Panc1 (cell line): Measurements from ENCODE around the gene TAB2. TPM values are rescaled to one million over a fixed set of nuclear protein-coding genes. Genes with fewer than 3 reads are reported as not detected.

Source experiments
- ATAC-seq: fragments of 200-7000 bp; cut with Tn5 transposase; 2 replicates; pipeline ENCODE4 v1.9.1; 2020; ENCODE audit warnings: mild to moderate bottlenecking, moderate library complexity
- BruUV-seq: library from RNA; stranded (reverse); fragments of 400-500 nt; replicated peaks from 2 replicates; lab custom pipeline; 2021; lab: Mats Ljungman, UMichigan
- CTCF ChIA-PET: fragments of 300-600 bp; sonication (Branson Sonifier 250); formaldehyde crosslinking; loops from one replicate; lab custom pipeline; 2022; ENCODE audit warnings: antibody characterized with exemption; lab: Charles Lee
- POLR2A ChIA-PET: fragments of 300-600 bp; sonication (Branson Sonifier 250); formaldehyde crosslinking; loops from one replicate; lab custom pipeline; 2022; ENCODE audit warnings: antibody characterized with exemption; lab: Charles Lee
- DNase-seq: peaks from one replicate; pipeline ENCODE4 v3.0.0-alpha.2; 2010; ENCODE audit warnings: low read depth, low spot score
- H3K27ac ChIP-seq: 2 replicates; pipeline ENCODE4 v1.5.1; 2011; ENCODE audit warnings: mild to moderate bottlenecking, low read length, inconsistent platforms
- H3K27me3 ChIP-seq: fragments of 200-500 bp; sonication (Bioruptor generic); 2 replicates; pipeline ENCODE4 v1.6.0; 2014; ENCODE audit warnings: low read length, inconsistent platforms; ENCODE audit not compliant: control insufficient read depth, insufficient read depth
- H3K36me3 ChIP-seq: fragments of 200-500 bp; sonication (Bioruptor generic); 2 replicates; pipeline ENCODE4 v1.5.1; 2014; ENCODE audit warnings: inconsistent platforms, mild to moderate bottlenecking, low read length, moderate library complexity; ENCODE audit not compliant: control insufficient read depth, insufficient read depth
- H3K4me1 ChIP-seq: 2 replicates; pipeline ENCODE4 v1.5.1; 2011; ENCODE audit warnings: inconsistent platforms, mild to moderate bottlenecking, low read length, moderate library complexity; ENCODE audit not compliant: control insufficient read depth, insufficient read depth
- H3K4me3 ChIP-seq, 2 experiments: 2 replicates each; pipeline ENCODE4 v1.5.1; 2011 to 2012; ENCODE audit warnings: low read depth in 2 of 2, low read length in 2 of 2, mild to moderate bottlenecking in 2 of 2, inconsistent platforms in 1 of 2, moderate library complexity in 1 of 2
- H3K9me3 ChIP-seq: fragments of 200-500 bp; sonication (Bioruptor generic); 2 replicates; pipeline ENCODE4 v1.5.1; 2014; ENCODE audit warnings: low read depth, mild to moderate bottlenecking, inconsistent platforms, low read length, moderate library complexity; ENCODE audit not compliant: control insufficient read depth, insufficient read depth
- POLR2AphosphoS5 ChIP-seq: IDR thresholded peaks from 2 replicates; pipeline ENCODE4 v1.6.1; 2012; ENCODE audit warnings: mild to moderate bottlenecking, low read depth, low read length, moderate library complexity
- SIN3A ChIP-seq: IDR thresholded peaks from 2 replicates; pipeline ENCODE4 v1.6.1; 2012; ENCODE audit warnings: low read depth, mild to moderate bottlenecking, low read length, moderate library complexity, borderline replicate concordance; ENCODE audit not compliant: insufficient read depth
- TCF7L2 ChIP-seq: IDR thresholded peaks from 2 replicates; pipeline ENCODE4 v1.6.1; 2011; ENCODE audit warnings: mild to moderate bottlenecking, low read depth, low read length, inconsistent platforms
- in situ Hi-C: cut with HindIII; loops from 2 replicates; pipeline ENCODE4 v1.10.0; 2016; ENCODE audit warnings: low sequenced_read_pairs, low pct_unique_long_range_greater_than_20kb
- intact Hi-C: fragments of 100-400 bp; cut with micrococcal nuclease; formaldehyde crosslinking; loops from one replicate; pipeline ENCODE4 v1.10.0; 2022; ENCODE audit not compliant: unreplicated experiment
- total RNA-seq: library from RNA; stranded (reverse); gene quantifications from one replicate; pipeline ENCODE4 v1.2.1, GENCODE V29; 2021; ENCODE audit not compliant: unreplicated experiment
- TF ChIP-seq, protein P1 (sequence below), 2 experiments: IDR thresholded peaks; 2 replicates each; pipeline ENCODE4 v1.6.1; 2011 to 2012; ENCODE audit warnings: low read depth in 2 of 2, control low read depth in 1 of 2, low read length in 1 of 2, mild to moderate bottlenecking in 1 of 2, moderate library complexity in 1 of 2; ENCODE audit not compliant: insufficient read depth in 1 of 2
- TF ChIP-seq, protein P2 (sequence below): fragments of 450-650 bp; IDR thresholded peaks from 2 replicates; pipeline ENCODE4 v1.5.1; 2017; ENCODE audit warnings: mild to moderate bottlenecking

TAB2 gene
- total RNA-seq, 1 experiment from 2014 or later, result 47.2 TPM

DNA sequence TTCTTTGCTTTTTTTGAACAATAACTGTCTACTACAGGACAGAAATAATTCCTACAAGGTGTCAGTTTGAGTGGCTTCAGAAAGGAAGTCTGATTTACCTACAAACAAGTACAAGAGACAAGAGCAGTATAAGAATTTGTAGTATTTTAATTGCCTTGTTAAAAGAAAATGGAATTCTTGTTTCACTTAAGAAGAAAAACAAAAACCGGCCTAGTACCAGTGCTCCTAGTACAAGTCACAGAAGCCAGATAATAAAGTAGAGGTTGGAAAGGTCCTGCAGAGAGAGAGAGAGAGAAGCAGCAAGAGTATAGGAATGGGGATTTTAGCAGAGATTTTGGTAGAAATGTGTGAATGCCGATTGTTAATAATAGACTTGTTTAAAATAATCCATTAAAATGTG lies 6.4 kb downstream of the TAB2 start:
- POLR2A ChIA-PET, result no interaction called here
- H3K4me1 ChIP-seq, result peaks cover 41% of the 10 kb centered on the region

DNA sequence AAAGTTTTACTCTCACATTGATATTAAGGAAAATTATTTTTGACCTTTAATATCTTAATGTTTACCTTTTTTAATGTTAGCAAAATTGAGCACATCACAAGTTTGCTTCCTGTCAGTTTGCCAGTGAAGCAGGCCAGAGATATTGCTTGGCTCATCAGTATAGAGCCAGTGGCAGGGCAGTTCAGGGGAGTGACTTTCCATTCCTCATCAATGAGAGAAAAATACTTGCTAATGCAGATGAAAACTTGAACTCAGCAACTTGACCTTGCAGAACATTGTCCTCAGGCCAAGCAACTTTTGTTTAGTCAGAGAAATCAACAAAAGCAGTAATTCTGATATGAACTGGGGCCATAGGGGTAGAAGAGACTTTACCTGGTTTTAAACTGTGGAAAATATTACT lies 6.9 kb downstream of the TAB2 start:
- Histone ChIP-seq H3K27ac (no peak overlapping the region), H3K4me1 (peaks cover 39% of the 10 kb centered on the region), H3K4me3 (no peak overlapping the region), H3K9me3 (no peaks in the 10 kb centered on the region), H3K27me3 (no peaks in the 10 kb centered on the region), H3K36me3 (no peaks in the 10 kb centered on the region)
- intact Hi-C loops, result no loop called here
- no peak for TF ChIP-seq TCF7L2
- TF ChIP-seq SIN3A, result no peak
- TF ChIP-seq POLR2AphosphoS5, result no peak
- TF ChIP-seq, protein P1, sequence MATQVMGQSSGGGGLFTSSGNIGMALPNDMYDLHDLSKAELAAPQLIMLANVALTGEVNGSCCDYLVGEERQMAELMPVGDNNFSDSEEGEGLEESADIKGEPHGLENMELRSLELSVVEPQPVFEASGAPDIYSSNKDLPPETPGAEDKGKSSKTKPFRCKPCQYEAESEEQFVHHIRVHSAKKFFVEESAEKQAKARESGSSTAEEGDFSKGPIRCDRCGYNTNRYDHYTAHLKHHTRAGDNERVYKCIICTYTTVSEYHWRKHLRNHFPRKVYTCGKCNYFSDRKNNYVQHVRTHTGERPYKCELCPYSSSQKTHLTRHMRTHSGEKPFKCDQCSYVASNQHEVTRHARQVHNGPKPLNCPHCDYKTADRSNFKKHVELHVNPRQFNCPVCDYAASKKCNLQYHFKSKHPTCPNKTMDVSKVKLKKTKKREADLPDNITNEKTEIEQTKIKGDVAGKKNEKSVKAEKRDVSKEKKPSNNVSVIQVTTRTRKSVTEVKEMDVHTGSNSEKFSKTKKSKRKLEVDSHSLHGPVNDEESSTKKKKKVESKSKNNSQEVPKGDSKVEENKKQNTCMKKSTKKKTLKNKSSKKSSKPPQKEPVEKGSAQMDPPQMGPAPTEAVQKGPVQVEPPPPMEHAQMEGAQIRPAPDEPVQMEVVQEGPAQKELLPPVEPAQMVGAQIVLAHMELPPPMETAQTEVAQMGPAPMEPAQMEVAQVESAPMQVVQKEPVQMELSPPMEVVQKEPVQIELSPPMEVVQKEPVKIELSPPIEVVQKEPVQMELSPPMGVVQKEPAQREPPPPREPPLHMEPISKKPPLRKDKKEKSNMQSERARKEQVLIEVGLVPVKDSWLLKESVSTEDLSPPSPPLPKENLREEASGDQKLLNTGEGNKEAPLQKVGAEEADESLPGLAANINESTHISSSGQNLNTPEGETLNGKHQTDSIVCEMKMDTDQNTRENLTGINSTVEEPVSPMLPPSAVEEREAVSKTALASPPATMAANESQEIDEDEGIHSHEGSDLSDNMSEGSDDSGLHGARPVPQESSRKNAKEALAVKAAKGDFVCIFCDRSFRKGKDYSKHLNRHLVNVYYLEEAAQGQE (IDR thresholded peaks at IDR 0.05; ENCODE audit: insufficient read depth in 1 of 2, low read depth in 2 of 2, low read length in 1 of 2), result no peak
- TF ChIP-seq, protein P2, sequence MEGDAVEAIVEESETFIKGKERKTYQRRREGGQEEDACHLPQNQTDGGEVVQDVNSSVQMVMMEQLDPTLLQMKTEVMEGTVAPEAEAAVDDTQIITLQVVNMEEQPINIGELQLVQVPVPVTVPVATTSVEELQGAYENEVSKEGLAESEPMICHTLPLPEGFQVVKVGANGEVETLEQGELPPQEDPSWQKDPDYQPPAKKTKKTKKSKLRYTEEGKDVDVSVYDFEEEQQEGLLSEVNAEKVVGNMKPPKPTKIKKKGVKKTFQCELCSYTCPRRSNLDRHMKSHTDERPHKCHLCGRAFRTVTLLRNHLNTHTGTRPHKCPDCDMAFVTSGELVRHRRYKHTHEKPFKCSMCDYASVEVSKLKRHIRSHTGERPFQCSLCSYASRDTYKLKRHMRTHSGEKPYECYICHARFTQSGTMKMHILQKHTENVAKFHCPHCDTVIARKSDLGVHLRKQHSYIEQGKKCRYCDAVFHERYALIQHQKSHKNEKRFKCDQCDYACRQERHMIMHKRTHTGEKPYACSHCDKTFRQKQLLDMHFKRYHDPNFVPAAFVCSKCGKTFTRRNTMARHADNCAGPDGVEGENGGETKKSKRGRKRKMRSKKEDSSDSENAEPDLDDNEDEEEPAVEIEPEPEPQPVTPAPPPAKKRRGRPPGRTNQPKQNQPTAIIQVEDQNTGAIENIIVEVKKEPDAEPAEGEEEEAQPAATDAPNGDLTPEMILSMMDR, result no peak
- POLR2A ChIA-PET, result interaction anchor here (0.6 kb wide), 2 partner anchors 11 to 130 kb away, joined by 3 to 5 read pairs; no protein-coding TSS in a partner anchor
- DNase-seq (no peak), ATAC-seq (no peak)
- in situ Hi-C loops, result no loop called here
- CTCF ChIA-PET, result interaction anchor here (0.7 kb wide), 1 partner anchor 326 kb away, joined by 4 read pairs; no protein-coding TSS in a partner anchor
- BruUV-seq, result no TSS peak

More for the DNA sequence above, 6.4 kb downstream of the TAB2 start:
- Histone ChIP-seq H3K36me3 (no peaks in the 10 kb centered on the region), H3K9me3 (no peaks in the 10 kb centered on the region), H3K27ac (no peak overlapping the region), H3K4me3 (no peak overlapping the region), H3K27me3 (no peaks in the 10 kb centered on the region)
- no TSS peak for BruUV-seq
- DNase-seq (no peak), ATAC-seq (no peak)
- CTCF ChIA-PET, result no interaction called here
- TF ChIP-seq POLR2AphosphoS5, result no peak
- TF ChIP-seq TCF7L2, result no peak
- TF ChIP-seq, protein P2, result no peak
- no peak for TF ChIP-seq SIN3A
- TF ChIP-seq, protein P1 (IDR thresholded peaks at IDR 0.05; ENCODE audit: insufficient read depth in 1 of 2, low read depth in 2 of 2, low read length in 1 of 2), result no peak
- intact Hi-C loops, result no loop called here
- in situ Hi-C loops, result no loop called here
